Fibroblast of lung (primary cell): ENCODE results near the gene DYNC1LI2.

Source experiments
- CTCF ChIP-seq, 2 donors: IDR thresholded peaks in 1 of 2; conservative IDR thresholded peaks in 1 of 2; 1 replicate in 1 of 2; 2 replicates in 1 of 2; pipeline ENCODE4 v1.5.1; 2011 to 2012; ENCODE audit warnings: low read length in 2 of 2, control low read depth in 1 of 2, inconsistent platforms in 1 of 2, low read depth in 1 of 2, mild to moderate bottlenecking in 1 of 2
- EZH2 ChIP-seq: IDR thresholded peaks from 2 replicates; pipeline ENCODE4 v1.5.1; 2012; ENCODE audit warnings: low read length, control low read depth, mild to moderate bottlenecking; ENCODE audit errors: missing control alignments

- TF ChIP-seq CTCF (conservative IDR thresholded peaks at IDR 0.05 in 1 of 2, IDR thresholded peaks at IDR 0.05 in 1 of 2; ENCODE audit: low read depth in 1 of 2, low read length in 2 of 2): no peak
- TF ChIP-seq EZH2: no peak
These were observed 45.5 kb downstream of the DYNC1LI2 start for GRCh38 chr16:66705790-66706505.
